GM18907 (cell line): ENCODE measurements around the gene ZRANB1.
A peak's percentile ranks its signal among the peaks of the same experiment; 100 is the strongest.
"Not testable (repeated sequence)": the region's sequence is repeated elsewhere in the genome, so short reads cannot be mapped to it uniquely, and the experiment has no call there.

Experiments
- ATAC-seq: cut with Tn5 transposase; IDR thresholded peaks from one replicate; pipeline ENCODE4 v1.9.1; 2021; ENCODE audit warnings: mild to moderate bottlenecking, moderate library complexity; ENCODE audit not compliant: unreplicated experiment

Gene ZRANB1

DNA sequence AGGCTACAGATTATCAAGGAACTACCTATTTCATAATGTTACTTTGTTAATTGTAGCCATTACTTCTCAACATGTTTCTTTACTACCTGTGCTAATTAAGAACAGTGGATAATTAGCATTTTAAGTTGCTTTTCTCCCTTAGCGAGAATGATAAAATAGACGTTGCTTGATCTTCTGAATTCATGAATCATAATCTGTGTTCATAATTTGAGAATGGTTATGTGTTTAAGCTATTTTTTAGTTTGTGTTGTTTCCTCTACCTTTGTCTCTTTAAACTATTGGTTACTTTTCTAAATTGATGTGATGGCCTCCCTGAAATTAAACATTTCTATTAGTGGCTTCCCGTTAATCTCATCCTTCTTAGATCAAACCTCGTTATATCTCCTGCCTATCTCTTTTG, at the start of gene ZRANB1:
TSS of gene ZRANB1 (plus strand) at position 301 of the 400 bp plus-strand sequence. CDS start 371 bp downstream, outside the sequence.
- no peak for ATAC-seq

DNA sequence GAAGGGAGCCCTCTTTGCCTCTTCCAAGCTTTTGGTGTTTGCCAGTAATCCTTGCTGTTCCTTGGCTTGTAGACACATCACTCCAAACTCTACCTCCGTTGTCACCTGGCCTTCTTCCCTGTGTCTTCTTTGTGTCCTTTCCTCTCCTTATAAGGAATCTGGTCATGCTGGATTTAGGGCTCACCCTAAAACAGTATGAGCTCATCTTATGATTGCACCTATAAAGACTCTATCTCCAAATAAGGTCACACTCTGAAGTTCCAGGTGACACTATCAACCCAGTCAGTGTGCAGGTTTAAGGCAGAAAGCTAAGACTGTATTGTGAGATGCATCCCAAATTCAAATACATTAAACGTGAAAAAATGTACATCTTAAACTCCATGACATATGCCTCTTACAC, 49.0 kb upstream of the ZRANB1 start:
- ATAC-seq: no peak

DNA sequence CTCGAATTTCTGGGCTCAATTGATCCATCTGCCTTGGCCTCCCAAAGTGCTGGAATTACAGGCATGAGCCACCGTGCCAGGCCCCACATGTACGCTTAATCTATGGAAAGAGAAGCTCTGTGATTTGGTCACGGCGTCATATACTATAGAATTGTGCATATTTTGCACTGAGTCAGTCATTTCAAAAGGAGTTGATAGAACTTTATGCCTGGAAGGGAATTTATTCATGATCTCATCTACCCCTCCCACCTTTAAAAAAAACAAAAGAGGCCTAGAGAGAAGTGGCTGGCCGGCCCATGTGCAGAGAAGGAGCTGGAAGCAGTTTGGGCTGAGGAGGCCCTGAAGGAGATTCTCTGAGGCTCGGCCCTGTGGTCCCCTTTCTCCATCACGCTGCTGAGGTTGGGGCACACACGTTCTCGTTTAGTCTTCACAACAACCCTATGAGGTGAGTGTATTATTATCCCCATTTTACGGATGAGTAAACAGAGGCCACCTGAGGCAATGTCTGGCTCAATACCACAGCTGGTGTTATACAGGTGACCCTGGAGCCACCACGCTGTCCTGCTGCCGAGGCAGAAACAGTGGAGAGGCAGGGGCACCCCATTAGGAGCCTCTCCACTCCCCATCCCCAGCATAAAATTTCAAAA, 47.2 kb upstream of the ZRANB1 start:
- no peak for ATAC-seq

DNA sequence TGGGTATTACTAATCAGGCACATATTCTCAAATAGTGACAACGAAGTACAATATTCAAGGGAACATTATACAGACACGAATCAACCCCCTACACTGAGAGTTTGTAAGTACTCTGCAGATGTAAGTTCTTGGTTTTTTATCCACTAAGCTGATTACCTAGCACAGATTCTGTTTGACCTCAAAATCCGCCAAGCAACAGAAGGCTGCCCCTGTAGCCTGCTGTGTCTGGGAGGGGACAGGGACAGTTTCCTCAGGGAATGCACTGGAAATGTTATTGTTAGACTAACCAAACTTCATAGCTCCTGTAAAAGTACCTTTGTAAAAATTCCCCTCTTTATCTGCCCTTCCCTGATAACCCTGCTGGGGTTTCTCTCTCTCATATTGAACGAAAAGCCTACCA, 45.2 kb upstream of the ZRANB1 start:
- ATAC-seq: no peak

DNA sequence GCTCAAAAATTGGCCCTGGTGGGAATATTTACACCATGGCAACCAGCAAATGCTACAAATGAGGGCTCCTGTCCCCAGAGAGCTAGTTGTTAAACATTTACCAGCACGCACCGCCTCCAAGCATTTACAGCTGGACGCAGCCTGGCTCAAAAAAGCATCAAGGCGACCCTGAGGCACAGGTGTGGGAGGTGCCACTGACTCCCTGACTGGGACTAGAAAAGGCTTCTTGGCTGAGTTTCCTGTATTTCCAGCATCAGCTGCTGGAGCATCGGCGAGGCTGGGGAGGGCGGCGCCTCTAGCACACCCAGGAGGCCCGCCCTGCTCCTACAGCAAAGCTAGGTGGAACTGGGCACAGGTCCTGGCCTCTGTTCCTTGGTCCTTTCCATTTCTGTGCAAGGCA, 43.5 kb upstream of the ZRANB1 start:
- no peak for ATAC-seq

DNA sequence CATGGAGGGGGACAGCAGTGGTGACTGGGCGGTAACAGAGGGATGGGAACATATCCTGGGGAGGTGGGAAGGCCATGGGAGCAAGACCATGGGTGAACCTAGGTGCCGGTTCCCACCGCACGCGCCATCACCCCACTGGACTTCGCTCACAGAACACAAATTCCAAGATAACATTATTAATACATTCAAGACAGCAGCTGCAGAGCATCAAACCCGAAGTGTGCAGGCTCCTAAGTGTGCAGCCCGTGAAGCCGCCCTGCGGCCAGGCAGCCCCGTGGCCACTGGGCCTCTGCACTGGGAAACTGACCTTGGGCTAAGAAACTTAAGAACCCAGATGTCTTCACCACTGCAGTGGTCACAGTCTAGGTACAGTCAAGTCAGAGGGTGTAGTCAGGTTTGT, 42.8 kb upstream of the ZRANB1 start:
- ATAC-seq: no peak

DNA sequence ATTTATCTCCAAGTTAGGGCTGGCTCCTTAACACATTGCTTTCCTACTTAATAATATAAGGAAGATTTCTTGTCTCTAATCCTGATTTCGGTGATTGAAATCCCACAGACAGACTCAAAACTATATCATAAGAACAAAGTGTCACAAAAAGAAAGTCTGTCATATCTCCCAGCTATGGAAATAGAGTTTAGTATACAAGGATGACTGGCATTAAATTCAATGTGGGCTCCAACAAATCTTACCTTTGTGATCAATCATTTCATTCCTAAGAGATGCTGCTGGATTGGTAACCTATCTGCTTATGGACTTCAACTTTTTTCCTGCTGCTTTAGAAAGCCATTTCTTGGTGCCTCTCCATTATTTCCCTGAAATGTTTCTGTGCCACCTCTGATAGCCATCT, 39.5 kb upstream of the ZRANB1 start:
- ATAC-seq: no peak

DNA sequence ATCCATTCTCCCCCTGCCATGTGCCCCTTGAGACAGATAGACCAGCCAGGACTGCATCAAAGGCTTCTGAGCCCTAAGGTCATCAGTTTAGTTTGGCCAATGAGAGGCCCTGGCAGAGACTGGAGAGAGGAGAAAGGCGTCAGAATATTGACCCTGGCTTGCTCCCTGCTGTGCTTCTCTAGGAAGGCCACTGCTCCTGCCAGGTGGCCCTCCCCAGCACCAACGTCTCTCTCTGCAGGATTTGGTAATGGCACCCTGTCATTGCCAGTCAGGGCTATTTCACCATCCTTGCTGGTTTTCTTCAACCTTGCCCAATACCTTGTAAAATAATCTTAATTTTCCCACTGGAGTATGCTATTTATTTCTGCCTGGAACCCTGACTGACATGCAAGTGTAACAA, 38.8 kb upstream of the ZRANB1 start:
- ATAC-seq: no peak

DNA sequence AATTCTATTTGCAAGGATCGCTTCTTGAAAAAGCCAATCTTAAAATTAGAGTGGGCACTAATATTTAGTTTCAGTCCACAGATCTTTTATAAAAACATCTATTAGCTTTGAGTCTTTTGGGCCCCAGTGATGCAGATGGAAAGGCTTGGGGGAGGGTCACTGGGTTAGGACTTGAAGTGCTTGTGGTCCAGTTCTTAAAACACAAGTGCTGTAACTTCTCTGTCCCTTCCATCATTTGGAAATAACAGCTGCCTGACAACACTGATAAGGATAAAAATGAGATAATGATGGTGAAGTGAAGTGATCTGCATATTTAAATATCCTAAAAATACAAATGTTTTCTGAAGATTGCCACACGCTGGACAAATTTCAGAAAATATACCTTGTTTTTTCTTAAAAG, 37.1 kb upstream of the ZRANB1 start:
- no peak for ATAC-seq

DNA sequence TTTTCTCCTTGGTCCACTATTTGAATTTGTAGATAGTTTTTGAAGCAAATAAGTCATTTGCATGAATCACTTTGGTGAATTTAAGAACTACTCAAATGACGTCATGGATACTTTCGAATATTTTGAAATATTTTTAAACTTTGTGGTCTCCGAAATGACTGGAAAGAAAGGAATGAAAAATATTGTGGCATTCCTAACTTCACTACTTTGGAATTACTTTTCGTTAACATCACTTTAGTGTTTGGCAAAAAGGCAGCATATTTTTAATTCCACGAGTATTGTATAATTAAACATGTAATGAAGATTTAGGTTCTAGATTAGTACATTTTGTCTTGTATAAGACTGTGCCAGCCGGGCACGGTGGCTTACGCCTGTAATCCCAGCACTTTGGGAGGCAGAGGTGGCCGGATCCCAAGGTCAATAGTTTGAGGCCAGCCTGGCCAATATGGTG, 35.3 kb upstream of the ZRANB1 start:
- ATAC-seq: no peak

DNA sequence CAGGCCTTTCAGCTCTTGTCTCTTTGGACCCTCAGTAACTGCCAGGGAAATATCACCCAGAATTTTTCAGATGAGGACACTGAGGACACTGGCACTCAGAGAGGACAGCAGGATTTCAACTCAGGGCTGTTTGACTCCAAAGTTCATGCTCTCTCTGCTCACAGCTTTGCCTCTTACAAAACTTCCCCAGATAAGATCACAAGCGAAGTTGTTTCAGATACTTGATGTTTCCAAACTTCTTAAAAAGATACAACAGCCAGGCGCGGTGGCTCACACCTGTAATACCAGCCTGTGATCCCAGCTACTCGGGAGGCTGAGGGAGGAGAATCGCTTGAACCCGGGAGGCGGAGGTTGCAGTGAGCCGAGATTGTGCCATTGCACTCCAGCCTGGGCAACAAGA, 32.4 kb upstream of the ZRANB1 start:
- no peak for ATAC-seq

DNA sequence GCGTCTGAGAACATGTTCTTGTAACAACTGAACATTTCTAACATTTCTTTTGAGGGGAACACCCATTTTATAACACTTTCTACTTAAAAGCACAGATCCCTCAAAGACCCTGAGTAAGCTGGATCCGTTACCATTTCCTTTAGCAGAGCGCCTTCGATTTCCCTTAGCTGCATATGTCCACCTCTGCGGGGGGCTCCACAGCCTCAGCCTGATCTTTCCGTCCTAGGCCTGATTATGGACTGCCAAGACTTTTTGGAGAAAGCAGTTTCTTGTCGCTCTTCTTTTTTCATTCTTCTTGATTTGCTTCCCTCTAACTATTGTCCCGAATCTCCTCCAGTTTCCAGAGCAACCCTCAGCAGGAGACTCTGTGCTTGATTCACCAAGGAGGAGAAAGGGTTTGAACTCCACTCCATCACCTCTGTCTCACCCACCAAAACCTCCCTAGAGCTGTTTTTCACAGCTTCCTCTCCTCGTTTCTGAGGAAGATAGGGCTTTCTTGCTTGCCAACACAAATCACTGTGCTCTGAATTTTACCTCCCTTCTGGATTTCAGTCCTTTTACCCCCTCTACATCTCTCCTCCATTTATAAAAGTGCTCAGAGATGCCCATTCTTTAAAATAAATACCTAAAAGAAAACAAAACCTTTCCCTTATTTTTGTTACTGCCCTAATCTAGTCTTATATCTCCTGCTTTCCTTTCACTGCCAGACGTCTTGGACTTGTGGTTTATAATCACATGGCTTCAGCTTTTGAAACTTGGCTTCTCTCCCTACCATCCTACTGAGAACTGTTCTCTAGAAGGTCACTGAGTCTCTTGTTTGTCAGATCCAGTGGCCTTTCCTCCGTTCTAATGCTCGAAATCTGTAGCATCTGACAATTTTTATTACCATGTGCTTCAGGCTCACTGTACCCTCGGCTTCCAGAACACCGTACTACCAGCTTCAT, 30.5 kb upstream of the ZRANB1 start:
- ATAC-seq: no peak

DNA sequence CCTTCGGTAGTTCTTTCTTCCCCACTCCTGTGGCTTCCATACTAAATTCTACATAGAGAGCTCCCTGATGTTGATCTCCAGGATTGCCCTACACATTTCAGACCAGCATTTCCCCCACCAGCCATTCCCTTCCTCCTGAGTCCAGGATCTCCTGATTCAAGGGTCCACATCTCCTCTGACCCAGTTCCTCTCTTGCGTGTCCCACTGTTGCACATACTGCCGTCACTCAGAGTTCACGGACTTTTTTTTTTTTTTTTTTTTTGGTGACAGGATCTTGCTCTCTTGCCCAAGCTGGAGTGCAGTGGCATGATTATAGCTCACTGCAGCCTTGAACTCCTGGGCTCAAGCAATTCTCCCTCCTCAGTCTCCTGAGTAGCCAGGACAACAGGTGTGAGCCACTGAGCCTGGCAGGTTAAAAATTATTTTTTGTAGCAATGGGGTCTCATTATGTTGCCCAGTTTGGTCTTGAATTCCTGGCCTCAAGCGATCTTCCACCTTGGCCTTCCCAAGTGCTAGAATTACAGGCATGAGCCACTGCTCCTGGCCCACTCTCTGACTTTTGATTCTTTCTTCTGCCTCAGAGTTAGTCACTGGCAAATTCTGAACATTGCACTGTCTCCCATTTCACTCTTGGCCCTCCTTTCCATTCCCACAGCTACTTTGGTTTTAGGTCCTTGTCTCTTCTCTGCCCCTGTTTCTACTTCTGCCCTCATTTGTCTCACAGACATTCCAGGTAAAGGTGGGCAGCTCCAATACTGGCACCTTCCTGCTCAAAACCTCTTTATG, 29.6 kb upstream of the ZRANB1 start:
- no peak for ATAC-seq

DNA sequence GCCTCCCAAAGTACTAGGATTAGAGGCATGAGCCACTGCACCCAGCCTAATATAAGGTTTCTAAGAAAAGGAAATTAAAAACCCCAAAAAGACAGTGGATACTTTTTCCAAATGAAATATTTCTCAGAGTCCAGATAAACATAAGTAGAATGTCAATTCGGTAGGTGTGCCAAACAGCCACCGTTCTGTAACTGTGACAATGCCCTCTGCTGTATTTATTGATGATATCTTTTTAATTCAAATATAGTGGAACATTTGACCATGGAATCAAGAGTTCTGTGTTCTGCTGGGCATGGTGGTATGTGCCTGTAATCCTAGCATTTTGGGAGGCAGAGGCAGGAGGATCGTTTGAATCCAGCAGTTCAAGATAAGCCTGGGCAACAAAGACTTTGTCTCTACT, 28.8 kb upstream of the ZRANB1 start:
- no peak for ATAC-seq

DNA sequence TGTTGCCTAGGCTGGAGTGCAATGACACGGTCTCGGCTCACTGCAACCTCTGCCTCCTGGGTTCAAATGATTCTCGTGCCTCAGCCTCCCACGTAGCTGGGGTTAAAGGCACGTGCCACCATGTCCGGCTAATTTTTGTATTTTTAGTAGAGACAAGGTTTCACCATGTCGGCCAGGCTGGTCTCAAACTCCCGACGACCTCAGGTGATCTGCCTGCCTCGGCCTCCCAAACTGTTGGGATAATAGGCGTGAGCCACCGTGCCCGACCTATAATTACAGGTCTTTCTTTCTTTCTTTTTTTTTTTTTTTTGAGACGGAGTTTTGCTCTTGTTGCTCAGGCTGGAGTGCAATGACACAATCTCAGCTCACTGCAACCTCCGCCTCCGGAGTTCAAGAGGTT, 27.5 kb upstream of the ZRANB1 start:
- ATAC-seq: not testable (repeated sequence)

DNA sequence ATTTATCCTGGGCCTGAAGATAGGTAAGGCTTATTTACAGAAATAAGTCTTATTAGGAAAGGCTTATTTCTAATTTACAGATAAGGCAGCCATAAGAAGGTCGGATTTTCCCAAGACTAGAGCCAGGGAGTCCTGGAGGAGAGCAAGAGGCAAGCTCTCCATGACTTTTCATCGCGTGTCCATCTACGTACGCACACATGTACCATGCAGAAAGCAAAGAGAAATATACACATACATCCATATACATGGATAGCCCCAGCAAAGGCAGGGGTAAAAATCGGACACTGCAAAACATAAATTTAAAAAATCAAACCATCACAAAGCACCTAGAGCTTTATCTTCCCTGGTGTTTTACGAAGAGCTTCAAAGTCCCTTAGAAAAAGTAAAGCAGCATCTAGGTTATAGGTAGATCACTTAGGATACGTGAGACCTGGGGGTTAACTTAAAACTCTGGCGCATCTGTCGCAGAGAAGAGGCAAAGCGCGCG, 25.8 kb upstream of the ZRANB1 start:
- ATAC-seq: peak; percentile 9

DNA sequence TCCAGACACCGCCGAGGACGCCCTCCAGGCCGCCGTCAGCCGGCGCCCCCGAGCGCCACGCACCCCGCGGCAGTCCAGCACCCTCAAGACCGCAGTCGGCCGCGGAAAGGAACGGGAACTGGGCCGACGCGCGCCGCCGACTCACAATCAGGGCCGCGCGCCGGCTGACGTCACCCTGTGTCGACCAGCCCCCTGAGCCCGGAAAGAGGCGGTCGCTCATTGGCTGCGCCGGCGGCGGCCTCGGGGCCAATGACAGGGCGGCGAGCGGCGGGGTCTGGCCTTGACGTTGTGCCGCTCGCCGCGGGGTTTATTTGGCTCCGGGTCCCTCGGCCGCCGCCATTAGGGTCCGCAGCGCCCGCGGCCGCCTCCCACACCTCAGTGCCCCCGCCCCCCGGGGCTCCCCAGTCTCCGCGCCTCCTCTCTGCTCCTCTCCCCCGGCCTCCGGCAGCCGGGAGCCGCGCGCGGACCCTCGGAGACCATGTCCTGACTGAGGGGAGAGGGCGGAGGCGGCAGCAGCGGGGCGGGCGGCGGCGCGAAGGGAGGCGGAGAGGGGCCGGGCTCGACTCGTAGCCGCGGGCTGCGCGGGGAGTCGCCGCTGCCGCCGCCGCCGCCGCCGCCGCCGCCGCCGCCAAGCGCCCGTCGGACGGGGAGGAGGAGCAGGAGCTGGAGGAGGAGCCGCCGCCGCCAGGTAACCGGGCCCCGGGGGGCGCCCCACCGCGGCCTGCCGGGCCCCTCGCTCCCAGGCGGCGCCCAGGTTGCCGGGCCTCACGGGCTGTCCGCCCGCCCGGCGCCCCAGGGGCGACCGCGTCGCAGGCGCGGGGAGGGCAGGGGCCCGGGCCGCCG, 25.1 kb upstream of the ZRANB1 start:
- ATAC-seq: peak; percentile 95

DNA sequence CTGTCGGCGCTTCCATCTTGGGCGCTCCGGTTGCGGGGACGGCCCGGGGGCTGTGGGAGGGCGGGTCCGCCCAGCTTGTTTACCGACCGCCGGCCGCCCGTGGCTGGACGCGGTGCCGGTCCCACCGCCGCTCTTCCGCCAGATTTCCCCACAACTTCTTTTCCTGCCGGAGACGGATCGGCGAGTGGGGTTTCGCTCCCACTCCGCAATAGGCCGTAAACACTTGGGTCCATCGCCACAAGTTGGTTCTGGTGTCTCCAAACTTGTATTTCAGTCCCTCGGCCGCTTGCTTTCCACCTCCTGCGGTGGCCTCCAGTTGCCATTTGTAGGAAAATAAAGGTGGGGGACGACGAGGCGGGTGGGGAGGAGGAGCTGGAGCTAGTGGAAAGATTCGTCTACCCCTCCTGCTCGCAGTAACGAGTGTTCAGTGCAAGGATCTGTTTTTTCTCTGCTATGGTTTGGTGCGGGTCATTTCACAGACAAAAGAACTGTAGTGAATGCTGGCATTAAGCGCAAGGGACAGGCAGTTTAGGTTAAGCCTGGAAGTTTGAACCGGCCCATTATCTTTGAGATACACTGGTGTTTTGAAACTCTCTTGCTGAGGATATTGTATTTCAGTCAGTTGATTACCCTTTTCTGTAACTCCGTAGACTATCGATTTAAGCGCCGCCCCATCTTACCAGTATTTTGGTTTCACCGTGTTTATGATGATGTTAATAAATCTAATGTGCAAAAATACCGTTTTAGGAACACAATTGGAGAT, 24.3 kb upstream of the ZRANB1 start:
- peak; percentile 5 for ATAC-seq

DNA sequence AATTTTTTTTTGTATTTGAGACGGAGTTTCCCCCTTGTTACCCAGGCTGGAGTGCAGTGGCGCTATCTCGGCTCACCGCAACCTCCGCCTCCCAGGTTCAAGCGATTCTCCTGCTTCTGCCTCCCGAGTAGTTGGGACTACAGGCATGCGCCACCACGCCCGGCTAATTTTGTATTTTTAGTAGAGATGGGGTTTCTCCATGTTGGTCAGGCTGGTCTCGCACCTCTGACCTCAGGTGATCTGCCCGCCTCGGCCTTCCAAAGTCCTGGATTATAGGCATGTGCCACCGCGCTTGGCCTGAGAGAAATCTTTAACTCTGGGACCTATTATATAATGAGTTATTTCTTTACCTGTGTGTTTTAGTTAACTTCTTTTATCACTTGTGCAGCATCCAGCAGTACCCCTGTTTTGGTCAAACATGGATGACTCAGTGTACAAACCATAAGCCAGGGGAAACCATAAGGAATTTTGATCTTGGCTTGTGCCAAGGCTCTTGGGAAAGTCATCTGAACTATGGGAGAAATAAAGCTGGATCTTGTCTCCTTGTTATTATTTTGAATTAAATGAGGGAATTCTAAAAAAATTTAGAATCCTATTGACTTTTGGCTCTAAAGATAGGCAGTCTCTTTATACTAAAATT, 23.6 kb upstream of the ZRANB1 start:
- no peak for ATAC-seq
